Measurements from ENCODE around the gene HECW1.
"Not testable (repeated sequence)": the region's sequence is repeated elsewhere in the genome, so short reads cannot be mapped to it uniquely, and the experiment has no call there.

The HECW1 gene

GRCh38 chr7:43112941-43113621 lies 634 bp downstream of the HECW1 start:
- DNase-seq = no peak

GRCh38 chr7:43113622-43114457 lies 1.4 kb downstream of the HECW1 start:
- DNase-seq = no peak

- DNase-seq = no peak
These were observed 2.0 kb downstream of the HECW1 start for GRCh38 chr7:43114458-43114780.

- no peak for DNase-seq
These were observed 4.0 kb downstream of the HECW1 start for GRCh38 chr7:43116451-43116850.

GRCh38 chr7:43117095-43117494 lies 4.6 kb downstream of the HECW1 start:
- no peak for DNase-seq

- no peak for DNase-seq
These were observed 5.4 kb downstream of the HECW1 start for GRCh38 chr7:43117861-43118260.

GRCh38 chr7:43118313-43118712 lies 5.9 kb downstream of the HECW1 start:
- DNase-seq = no peak

GRCh38 chr7:43119371-43120075 lies 7.1 kb downstream of the HECW1 start:
- no peak for DNase-seq

GRCh38 chr7:43121973-43122372 lies 9.5 kb downstream of the HECW1 start:
- DNase-seq = no peak

- no peak for DNase-seq
These were observed 11.0 kb downstream of the HECW1 start for GRCh38 chr7:43123457-43123856.

- no peak for DNase-seq
These were observed 11.9 kb downstream of the HECW1 start for GRCh38 chr7:43124388-43124787.

- no peak for DNase-seq
These were observed 17.9 kb downstream of the HECW1 start for GRCh38 chr7:43130347-43130746.

- DNase-seq = no peak
These were observed 22.7 kb downstream of the HECW1 start for GRCh38 chr7:43135129-43135528.

GRCh38 chr7:43136064-43136463 lies 23.6 kb downstream of the HECW1 start:
- no peak for DNase-seq

GRCh38 chr7:43137121-43137744 lies 24.8 kb downstream of the HECW1 start:
- DNase-seq = not testable (repeated sequence)

- no peak for DNase-seq
These were observed 25.4 kb downstream of the HECW1 start for GRCh38 chr7:43137811-43138210.

- no peak for DNase-seq
These were observed 26.3 kb downstream of the HECW1 start for GRCh38 chr7:43138710-43139109.

GRCh38 chr7:43139137-43139536 lies 26.7 kb downstream of the HECW1 start:
- DNase-seq = no peak

- no peak for DNase-seq
These were observed 27.7 kb downstream of the HECW1 start for GRCh38 chr7:43140186-43140585.

GRCh38 chr7:43141091-43141490 lies 28.6 kb downstream of the HECW1 start:
- DNase-seq = no peak

GRCh38 chr7:43142703-43143102 lies 30.3 kb downstream of the HECW1 start:
- DNase-seq = no peak

GRCh38 chr7:43143918-43144589 lies 31.6 kb downstream of the HECW1 start:
- no peak for DNase-seq
